H1 (cell line): ENCODE results near the gene NCAPD3.

Source experiments
- CBX5 ChIP-seq: fragments of 300-800, 300-1000 bp; sonication (generic); IDR thresholded peaks from 2 replicates; pipeline ENCODE4 v1.7.1; 2016; ENCODE audit warnings: antibody characterized with exemption, low read length, low read depth
- CEBPB ChIP-seq: IDR thresholded peaks from 2 replicates; pipeline ENCODE4 v1.6.1; 2012; ENCODE audit warnings: low read depth, low read length
- CHD1 ChIP-seq: IDR thresholded peaks from 2 replicates; pipeline ENCODE4 v1.6.1; 2012; ENCODE audit warnings: low read depth, low read length, improper control_type of control experiment
- CREB1 ChIP-seq: IDR thresholded peaks from 2 replicates; pipeline ENCODE4 v1.6.1; 2012; ENCODE audit warnings: inconsistent platforms
- EP300 ChIP-seq, 2 experiments: IDR thresholded peaks; 1 replicate in 1 of 2; 2 replicates in 1 of 2; pipeline ENCODE4 v1.6.1; 2011 to 2012; ENCODE audit warnings: low read depth in 2 of 2, low read length in 2 of 2, mild to moderate bottlenecking in 2 of 2, borderline replicate concordance in 1 of 2, inconsistent platforms in 1 of 2, moderate library complexity in 1 of 2
- EZH2 ChIP-seq: fragments of 200-600 bp; sonication (generic); IDR thresholded peaks from 2 replicates; pipeline ENCODE4 v1.7.1; 2012; ENCODE audit warnings: low read depth, mild to moderate bottlenecking, moderate library complexity, low read length, inconsistent platforms; ENCODE audit not compliant: severe bottlenecking
- POLR2A ChIP-seq, 2 experiments: IDR thresholded peaks; 1 replicate in 1 of 2; 2 replicates in 1 of 2; pipeline ENCODE4 v1.6.1; 2011; ENCODE audit warnings: low read depth in 2 of 2, low read length in 2 of 2, mild to moderate bottlenecking in 2 of 2; ENCODE audit errors: control extremely low read depth in 1 of 2
- POLR2AphosphoS5 ChIP-seq: IDR thresholded peaks from 2 replicates; pipeline ENCODE4 v1.6.1; 2011; ENCODE audit warnings: low read depth, low read length
- SUZ12 ChIP-seq: fragments of 200-600 bp; sonication (generic); IDR thresholded peaks from 2 replicates; pipeline ENCODE4 v1.6.1; 2012; ENCODE audit warnings: mild to moderate bottlenecking, inconsistent platforms, low read length, moderate library complexity, mixed read lengths
- ZNF274 ChIP-seq: IDR thresholded peaks from 2 replicates; pipeline ENCODE4 v1.7.0; 2012; ENCODE audit warnings: low read length, borderline replicate concordance; ENCODE audit errors: extremely low read depth
- TF ChIP-seq, protein P1 (sequence below), 3 experiments: IDR thresholded peaks; 1 replicate in 2 of 3; 2 replicates in 1 of 3; pipeline versions ENCODE4 v1.5.1 to v1.6.1; 2011; ENCODE audit warnings: low read length in 3 of 3, mild to moderate bottlenecking in 3 of 3, inconsistent platforms in 2 of 3, low read depth in 1 of 3, moderate library complexity in 1 of 3; ENCODE audit not compliant: insufficient read depth in 1 of 3; ENCODE audit errors: control extremely low read depth in 1 of 3
- TF ChIP-seq, protein P2 (sequence below): IDR thresholded peaks from 2 replicates; pipeline ENCODE4 v1.6.1; 2011; ENCODE audit warnings: low read length, improper control_type of control experiment

DNA sequence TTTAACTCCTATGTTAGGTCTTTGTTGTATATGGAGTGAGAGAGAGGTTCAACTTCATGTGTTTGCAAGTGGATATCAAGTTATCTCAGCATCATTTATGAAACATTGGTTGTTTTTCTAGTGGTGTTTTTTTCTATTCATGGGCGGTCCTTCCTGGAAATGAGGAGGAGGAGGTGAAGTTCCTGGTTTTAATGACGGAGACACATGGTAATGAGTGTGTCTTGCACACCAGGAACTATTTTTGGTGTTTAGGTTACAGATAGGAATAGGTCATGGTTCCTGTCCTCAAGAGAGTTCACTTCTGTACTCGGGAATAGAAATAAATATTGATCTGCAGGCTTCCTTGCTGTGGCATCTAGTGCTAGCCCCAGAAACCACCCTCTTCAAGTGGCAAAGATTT, 80.0 kb downstream of the NCAPD3 start:
- TF ChIP-seq CBX5 (no peak), EP300 (IDR thresholded peaks at IDR 0.05; ENCODE audit: borderline replicate concordance in 1 of 2, low read depth in 2 of 2, low read length in 2 of 2) (no peak), POLR2A (IDR thresholded peaks at IDR 0.05; ENCODE audit: control extremely low read depth in 1 of 2, low read depth in 2 of 2, low read length in 2 of 2) (no peak), ZNF274 (no peak), CEBPB (no peak), CHD1 (no peak), POLR2AphosphoS5 (no peak), EZH2 (no peak), SUZ12 (no peak), CREB1 (no peak)
- TF ChIP-seq, protein P1, sequence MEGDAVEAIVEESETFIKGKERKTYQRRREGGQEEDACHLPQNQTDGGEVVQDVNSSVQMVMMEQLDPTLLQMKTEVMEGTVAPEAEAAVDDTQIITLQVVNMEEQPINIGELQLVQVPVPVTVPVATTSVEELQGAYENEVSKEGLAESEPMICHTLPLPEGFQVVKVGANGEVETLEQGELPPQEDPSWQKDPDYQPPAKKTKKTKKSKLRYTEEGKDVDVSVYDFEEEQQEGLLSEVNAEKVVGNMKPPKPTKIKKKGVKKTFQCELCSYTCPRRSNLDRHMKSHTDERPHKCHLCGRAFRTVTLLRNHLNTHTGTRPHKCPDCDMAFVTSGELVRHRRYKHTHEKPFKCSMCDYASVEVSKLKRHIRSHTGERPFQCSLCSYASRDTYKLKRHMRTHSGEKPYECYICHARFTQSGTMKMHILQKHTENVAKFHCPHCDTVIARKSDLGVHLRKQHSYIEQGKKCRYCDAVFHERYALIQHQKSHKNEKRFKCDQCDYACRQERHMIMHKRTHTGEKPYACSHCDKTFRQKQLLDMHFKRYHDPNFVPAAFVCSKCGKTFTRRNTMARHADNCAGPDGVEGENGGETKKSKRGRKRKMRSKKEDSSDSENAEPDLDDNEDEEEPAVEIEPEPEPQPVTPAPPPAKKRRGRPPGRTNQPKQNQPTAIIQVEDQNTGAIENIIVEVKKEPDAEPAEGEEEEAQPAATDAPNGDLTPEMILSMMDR (IDR thresholded peaks at IDR 0.05; ENCODE audit: control extremely low read depth in 1 of 3, insufficient read depth in 1 of 3, low read depth in 1 of 3, low read length in 3 of 3) = no peak
- TF ChIP-seq, protein P2, sequence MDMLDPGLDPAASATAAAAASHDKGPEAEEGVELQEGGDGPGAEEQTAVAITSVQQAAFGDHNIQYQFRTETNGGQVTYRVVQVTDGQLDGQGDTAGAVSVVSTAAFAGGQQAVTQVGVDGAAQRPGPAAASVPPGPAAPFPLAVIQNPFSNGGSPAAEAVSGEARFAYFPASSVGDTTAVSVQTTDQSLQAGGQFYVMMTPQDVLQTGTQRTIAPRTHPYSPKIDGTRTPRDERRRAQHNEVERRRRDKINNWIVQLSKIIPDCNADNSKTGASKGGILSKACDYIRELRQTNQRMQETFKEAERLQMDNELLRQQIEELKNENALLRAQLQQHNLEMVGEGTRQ = no peak
